ENCODE measurements around the gene RAP1A.

DNA sequence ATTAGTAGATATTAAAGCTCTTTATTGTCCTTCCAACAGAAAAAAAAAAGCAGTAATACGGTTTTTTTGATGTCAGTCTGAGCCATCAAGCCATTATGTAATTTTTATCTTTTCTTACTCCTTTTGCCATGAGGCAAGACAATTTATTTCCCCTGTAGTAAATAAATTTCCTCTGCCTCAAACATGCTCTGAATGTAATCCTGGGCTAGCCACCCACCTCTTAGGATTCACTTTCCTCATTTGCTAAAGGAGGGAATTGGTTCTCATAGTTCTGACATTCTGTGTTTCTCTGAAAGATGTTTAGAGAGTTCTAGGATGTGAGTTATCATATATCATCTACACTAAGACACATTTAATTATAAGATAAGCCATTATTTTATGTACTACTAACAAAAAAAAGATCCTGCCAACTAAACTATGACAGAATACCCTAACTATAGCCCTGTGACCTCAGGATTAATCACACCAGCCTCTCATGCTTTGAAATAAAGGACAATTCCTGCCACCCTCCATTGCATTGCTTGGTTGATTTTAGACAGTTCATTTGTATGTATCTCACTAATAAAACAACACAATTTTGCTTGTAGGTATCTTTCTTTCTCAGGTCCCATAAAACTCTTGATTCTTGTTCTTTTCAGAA, 34.0 kb upstream of the RAP1A start:
- no peak for TF ChIP-seq POLR2A (IDR thresholded peaks at IDR 0.05; ENCODE audit: low read depth, low read length)
- TF ChIP-seq, protein P1, sequence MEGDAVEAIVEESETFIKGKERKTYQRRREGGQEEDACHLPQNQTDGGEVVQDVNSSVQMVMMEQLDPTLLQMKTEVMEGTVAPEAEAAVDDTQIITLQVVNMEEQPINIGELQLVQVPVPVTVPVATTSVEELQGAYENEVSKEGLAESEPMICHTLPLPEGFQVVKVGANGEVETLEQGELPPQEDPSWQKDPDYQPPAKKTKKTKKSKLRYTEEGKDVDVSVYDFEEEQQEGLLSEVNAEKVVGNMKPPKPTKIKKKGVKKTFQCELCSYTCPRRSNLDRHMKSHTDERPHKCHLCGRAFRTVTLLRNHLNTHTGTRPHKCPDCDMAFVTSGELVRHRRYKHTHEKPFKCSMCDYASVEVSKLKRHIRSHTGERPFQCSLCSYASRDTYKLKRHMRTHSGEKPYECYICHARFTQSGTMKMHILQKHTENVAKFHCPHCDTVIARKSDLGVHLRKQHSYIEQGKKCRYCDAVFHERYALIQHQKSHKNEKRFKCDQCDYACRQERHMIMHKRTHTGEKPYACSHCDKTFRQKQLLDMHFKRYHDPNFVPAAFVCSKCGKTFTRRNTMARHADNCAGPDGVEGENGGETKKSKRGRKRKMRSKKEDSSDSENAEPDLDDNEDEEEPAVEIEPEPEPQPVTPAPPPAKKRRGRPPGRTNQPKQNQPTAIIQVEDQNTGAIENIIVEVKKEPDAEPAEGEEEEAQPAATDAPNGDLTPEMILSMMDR (IDR thresholded peaks at IDR 0.05; ENCODE audit: extremely low read depth in 1 of 2, insufficient read depth in 1 of 2, low read depth in 1 of 2, low read length in 2 of 2): no peak
- TF ChIP-seq, protein P2, sequence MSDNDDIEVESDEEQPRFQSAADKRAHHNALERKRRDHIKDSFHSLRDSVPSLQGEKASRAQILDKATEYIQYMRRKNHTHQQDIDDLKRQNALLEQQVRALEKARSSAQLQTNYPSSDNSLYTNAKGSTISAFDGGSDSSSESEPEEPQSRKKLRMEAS (IDR thresholded peaks at IDR 0.05; ENCODE audit: insufficient read depth, insufficient read length): no peak
